Measurements from ENCODE around the gene FAM13A.

- TF ChIP-seq POLR2A (IDR thresholded peaks at IDR 0.05; ENCODE audit: low read depth, low read length) (no peak), EZH2 (IDR thresholded peaks at IDR 0.05; ENCODE audit: borderline replicate concordance, low read depth, low read length, severe bottlenecking) (no peak), CTCF (IDR thresholded peaks at IDR 0.05; ENCODE audit: extremely low read depth in 1 of 2, insufficient read depth in 1 of 2, low read depth in 1 of 2, low read length in 2 of 2) (no peak), POLR2AphosphoS5 (IDR thresholded peaks at IDR 0.05; ENCODE audit: insufficient read depth, low read depth, low read length) (no peak), MAX (IDR thresholded peaks at IDR 0.05; ENCODE audit: insufficient read depth, insufficient read length) (no peak), MYC (IDR thresholded peaks at IDR 0.05; ENCODE audit: low read depth, low read length) (no peak), JUN (IDR thresholded peaks at IDR 0.05; ENCODE audit: borderline replicate concordance, insufficient read depth, insufficient read length, low read depth) (no peak)
These were observed 59.0 kb downstream of the FAM13A start for GRCh38 chr4:88998001-88998400.
